OCI-LY3 (cell line): ENCODE measurements around the gene SLC36A3.

ENCODE experiments used
- CTCF ChIP-seq: fragments of 200-600, 300-600 bp; sonication (generic); IDR thresholded peaks from 2 replicates; pipeline ENCODE4 v1.5.1; 2014; ENCODE audit warnings: antibody characterized with exemption, low read length, low read depth
- EZH2phosphoT487 ChIP-seq: fragments of 200-600 bp; shearing (Covaris generic); IDR thresholded peaks from 2 replicates; pipeline ENCODE4 v1.6.1; 2018; ENCODE audit warnings: antibody characterized with exemption, mixed run types, low read depth

- TF ChIP-seq CTCF = no peak
- no peak for TF ChIP-seq EZH2phosphoT487
Measured at GRCh38 chr5:151249281-151249680, 54.3 kb downstream of the SLC36A3 start.
